GM21390 (cell line): ENCODE data around the gene FBXL2.

ENCODE experiments used
- ATAC-seq: cut with Tn5 transposase; IDR thresholded peaks from one replicate; pipeline ENCODE4 v1.9.1; 2021; ENCODE audit not compliant: unreplicated experiment

Gene FBXL2, protein sequence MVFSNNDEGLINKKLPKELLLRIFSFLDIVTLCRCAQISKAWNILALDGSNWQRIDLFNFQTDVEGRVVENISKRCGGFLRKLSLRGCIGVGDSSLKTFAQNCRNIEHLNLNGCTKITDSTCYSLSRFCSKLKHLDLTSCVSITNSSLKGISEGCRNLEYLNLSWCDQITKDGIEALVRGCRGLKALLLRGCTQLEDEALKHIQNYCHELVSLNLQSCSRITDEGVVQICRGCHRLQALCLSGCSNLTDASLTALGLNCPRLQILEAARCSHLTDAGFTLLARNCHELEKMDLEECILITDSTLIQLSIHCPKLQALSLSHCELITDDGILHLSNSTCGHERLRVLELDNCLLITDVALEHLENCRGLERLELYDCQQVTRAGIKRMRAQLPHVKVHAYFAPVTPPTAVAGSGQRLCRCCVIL

DNA sequence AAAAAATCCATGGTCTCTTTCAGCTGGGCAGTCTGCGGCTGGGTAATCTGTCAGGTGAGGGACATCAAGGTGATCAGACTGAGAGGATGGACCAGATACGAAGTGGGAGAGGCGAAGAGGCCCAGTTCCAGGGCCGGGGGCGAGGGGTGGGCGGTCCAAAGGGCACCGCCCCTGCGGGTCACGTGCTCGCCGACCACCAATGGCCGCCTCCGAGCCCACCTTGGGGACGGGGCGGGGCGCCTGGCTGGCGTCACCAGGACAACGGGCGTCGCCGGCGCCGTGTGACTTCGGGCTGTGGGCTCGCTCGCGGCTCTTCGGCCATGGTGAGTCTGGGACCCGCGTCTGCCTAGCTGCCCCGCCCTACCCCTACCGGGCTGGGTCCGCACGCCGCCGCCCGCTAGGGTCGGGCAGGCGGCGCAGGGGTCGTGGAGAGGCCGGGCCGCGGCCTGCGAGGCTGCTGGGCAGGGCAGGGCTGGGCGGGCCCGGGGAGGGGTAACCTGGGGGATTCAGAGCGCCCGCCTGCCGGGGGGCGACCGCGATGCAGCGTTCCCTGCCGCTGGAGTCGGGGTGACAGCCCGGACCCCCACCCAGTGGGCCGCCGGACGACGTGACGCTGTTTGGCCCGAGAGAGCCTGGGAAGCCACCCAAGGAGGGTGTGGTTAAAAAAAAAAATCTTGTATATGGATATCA, at the start of gene FBXL2:
TSS of gene FBXL2 (plus strand) at position 250 of the 690 bp plus-strand sequence. CDS start at position 321, 71 bp downstream.
- ATAC-seq, result peak; percentile 86

DNA sequence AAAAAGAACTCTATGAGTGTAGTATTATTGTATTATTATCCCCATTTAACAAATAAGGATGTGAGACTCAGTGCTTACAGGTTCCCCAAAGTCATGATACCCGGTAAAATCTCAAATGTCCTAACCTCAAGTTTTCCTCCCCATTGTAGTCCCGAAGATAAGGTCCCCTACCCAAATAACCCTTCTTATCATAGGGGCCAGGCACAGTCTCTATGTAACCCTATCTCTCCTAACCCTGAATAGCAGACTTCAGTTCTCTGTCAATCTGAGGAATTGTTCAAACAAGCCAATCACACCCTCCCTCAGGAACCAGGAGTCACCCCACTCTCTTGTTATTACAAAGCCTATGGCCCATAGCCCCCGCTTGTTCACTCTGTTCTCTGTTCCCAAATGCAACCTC, 48.2 kb upstream of the FBXL2 start:
- ATAC-seq, result no peak

DNA sequence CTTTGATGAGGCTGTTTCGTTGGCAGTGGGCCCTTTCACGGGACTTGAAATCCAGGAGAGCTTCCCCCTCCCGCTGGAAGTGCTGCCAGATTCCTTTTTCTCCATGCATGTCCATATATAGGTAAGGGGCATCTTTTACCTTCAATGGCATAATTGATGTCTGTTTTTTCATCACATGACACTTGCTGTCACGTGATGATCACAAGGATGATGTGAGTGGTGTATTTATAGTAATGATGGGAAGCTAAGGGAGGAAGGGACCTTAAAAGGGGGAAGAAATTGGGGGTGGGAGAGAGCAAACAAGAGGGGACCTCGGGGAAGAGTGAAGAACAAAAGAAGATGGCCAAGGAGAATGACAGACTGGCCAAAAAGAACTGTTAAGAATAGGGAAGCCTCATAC, 47.3 kb upstream of the FBXL2 start:
- ATAC-seq, result no peak

DNA sequence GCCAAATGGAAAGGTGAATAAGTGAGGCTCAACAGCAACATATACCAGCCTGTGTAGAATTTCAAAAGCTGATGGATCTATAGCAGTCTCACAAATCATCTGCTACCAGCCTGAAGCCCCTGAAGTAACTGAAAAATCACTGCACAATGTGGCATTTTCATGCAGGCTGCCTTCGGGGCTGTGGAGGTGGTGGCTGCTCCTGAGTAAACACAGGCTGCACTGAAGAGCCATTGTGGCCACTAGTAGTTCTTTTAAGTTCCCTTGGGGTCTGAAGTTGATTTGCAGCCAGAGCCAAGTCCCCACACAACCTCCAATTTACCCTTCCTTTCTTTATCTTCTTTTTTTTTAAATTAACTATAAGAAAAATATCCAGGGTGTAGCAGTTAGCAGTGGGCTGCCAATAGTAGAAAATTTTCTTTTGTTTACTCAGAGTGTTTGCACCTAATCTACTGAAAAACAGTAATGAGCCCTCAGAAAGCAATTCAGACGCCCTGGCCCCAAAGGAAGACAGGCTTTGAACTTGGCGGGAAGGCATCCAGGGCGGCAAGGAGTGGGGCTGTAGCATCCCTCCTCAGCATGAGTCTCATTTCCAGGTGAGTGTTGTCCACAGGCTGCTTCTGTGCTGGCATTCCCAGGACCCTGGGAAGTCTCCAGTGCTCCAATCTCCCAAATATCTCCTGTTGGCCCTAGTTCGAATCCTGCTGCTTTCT, 45.3 kb upstream of the FBXL2 start:
- no peak for ATAC-seq

DNA sequence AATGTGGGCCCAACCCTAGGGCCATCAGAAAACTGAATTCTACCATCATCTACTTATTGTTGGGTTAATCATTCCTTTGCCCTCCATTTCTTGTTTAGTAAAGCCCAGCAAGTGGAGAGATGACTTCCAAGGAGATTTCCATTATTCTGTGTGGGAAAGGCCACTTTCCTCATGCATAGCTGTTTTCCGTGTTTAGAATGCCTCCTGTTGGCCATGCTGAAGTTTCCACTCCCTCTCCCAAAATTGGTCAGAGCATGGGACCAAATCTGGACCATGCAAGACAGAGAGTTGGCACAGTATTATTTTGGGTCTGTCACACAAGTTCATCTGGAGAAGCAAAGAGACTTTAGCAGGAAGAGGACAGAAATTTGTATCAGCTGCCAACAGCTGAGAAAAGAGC, 43.4 kb upstream of the FBXL2 start:
- ATAC-seq, result no peak

DNA sequence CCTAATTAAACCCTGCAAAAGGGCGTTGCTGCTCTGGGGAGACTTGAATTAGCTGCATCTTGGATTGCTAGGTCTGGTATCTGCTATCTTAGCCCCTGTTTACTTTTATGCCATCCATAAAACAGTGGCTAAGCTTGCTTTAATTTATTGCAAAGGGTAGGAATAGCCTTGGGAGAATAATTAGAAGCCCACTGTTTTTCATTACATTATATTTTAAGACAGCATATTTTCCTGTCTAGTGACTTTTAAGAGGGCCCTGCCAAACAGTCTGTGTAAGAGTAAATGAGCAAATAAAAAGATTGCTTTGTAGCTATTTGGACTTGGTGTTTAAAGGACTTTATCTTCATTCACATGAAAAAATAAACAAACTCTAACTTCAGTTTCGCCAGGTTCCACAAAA, 41.2 kb upstream of the FBXL2 start:
- ATAC-seq, result no peak

DNA sequence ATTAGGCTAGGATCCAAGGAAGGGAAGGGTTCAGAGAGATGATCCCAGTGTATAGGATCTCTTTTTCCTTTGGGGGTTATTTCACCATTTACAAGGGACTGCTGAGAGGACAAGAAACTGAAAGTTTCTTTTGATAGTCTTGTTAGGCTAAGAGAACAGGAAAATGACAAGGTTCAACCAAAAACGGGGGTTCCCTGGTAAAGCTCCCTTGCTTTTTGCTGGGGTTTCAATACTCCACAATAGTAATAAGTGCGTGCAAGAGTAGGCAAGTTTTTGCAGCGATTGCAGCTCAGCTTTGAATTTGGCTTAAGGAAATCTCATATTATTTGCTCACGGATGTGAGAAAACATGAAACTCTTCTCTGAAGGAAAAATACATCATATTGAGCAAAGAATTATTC, 39.8 kb upstream of the FBXL2 start:
- ATAC-seq, result no peak

DNA sequence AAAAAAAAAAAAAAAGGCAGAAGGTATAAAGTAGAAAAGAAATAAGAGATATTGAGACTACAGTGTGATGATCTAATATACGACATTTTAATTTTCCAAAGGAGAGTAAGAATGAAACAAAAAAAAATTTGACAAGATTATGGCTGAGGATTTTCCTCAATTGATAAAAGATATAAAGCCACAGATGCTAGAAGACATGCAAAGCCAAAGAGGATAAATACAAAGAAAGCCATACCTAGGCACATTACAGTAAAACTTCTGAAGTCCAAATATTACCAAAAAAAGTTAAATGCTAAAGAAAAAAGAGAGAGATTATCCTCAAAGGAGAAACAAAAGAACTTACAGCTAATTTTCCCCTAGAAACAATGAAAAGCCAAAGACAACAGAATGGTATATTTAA, 38.3 kb upstream of the FBXL2 start:
- ATAC-seq, result no peak

DNA sequence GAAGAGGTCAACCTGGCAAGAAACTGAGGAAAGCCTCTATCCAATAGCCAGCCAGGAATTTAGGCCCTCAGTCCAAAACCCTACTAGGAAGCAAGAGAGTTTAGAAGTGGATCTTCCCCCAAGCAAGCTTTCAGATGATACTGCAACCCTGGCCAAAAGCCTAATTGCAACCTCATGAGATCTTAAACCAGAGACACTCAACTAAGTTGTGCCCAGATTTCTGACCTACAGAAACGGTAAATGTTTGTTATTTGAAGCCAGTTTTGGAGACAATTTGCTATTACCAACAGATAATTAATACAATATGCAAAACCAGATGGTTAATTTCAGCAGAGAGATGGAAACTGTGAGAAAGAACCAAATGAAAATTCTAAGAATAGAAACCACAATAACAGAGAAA, 37.0 kb upstream of the FBXL2 start:
- ATAC-seq, result no peak

DNA sequence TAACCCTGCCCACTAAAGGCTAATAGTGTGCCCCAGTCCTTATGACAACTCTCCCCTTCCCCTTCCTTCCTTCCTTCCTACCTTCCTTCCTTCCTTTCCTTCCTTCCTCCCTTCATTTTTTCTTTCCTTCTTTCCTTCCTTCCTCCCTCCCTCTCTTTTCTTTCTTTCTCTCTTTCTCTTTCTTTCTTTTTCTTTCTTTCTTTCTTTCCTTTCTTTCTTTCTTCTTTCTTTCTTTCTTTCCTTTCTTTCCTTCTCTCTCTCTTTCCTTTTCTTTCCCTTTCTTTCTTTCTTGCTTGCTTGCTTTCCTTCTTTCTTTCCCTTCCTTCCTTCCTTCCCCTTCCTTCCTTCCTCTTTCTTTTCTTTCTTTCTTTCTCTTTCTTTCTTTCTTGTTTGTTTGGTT, 30.5 kb upstream of the FBXL2 start:
- no peak for ATAC-seq

DNA sequence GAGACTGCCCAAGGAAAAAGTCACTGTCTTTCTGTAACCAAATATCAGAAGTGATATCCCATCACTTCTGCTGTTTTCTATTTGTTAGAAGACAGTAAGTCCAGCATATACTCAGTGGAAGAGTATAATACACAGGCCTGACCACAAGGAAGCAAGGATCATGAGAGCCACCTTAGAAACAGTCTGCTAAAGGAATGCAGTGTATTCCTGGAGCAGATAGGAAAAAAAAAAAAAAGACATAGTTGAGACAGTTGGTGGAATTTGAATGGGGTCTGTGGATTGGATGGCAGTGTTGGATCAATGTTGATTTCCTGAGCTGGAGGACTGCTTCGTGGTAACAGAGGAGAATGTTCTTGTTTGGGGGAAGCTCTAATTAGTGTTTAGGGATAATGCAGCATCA, 26.5 kb upstream of the FBXL2 start:
- no peak for ATAC-seq

DNA sequence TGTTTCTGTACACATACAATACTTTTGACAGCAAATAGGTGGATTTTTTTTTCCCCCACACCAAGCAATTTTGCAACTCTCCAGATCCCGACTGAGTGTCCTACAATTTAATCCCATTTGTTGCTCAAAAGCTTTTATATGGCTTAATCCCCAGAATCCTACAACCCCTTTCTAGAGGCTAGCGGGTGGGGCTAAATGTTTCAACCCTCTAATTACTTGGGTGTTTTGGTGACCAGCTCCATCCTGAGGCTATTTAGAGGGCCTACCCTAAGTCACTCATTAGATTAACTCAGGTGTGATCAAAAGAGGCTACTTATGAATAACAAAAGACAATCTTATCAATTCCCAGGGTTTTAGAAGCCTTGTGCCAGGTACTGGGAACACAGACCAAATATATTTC, 21.0 kb upstream of the FBXL2 start:
- no peak for ATAC-seq

DNA sequence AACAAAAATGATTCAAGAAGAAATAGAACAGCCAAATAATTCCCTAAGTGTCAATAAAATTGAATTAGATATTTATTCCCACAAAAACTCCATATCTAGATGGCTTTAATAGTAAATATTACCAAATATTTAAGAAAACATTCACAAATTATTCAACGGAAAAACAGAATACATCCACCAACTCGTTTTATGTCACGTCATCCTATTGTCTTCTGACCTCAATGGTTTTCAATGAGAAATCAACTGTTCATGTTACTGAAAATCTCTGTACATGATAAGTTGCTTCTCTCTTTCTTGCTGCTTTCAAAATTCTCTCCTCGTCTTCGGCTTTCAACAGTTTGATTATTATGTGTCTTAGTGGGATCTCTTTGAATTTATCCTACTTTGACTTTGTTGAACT, 17.1 kb upstream of the FBXL2 start:
- no peak for ATAC-seq

DNA sequence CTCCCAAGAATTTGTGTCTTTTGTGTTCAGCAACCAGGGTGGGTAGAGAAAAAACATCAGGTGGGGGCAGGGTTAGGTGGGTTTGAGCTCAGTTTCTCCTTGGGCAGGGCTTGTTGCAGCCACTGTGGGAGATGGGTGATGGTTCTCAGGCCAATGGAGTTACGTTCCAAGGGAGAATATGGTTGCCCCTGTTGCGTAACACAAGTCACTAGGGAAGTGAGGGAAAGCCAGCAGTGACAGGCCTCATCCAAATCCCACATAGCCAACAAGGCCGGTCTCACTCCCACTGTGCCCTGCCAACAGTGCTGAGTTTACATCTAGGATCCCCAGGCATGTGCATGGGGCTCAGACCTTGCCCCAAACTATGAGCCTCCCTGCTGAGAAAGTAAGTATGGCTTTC, 7.9 kb upstream of the FBXL2 start:
- no peak for ATAC-seq

DNA sequence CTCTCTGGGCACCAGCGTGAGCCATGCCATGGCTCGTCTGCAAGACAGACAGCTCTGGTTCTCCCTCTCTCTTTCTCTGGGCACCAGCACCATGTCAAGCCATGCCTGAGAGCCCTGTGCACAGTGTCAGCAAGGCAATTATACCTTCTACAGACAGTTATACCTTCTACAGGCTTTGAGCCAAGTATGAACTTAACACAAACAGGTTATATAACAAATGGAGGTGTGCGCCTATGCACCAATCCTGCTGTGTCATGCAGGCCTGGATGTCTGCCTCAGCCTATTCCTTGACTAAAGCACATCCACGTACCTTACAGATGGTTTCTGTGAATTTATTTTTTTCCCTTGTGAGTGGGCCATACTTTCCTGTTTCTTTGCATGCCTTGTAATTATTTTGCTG, 5.9 kb upstream of the FBXL2 start:
- ATAC-seq, result no peak

DNA sequence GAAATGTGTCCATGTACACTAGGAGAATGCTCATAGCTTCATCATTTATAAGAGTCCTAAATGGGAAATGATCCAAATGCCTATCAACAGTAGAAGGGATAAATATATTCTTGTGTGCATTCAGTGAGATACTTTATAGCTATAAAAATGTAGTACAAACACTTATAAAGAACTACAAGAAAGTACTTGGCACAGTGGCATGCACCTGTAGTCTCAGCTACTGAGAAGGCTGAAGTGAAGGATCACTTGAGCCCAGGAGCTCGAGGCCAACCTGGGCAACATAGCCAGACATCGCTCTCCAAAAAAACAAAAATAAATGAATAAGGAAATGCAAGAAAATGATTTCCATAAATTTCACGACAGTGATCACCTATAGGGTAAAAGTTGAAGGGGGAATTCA, 3.6 kb upstream of the FBXL2 start:
- ATAC-seq, result no peak

DNA sequence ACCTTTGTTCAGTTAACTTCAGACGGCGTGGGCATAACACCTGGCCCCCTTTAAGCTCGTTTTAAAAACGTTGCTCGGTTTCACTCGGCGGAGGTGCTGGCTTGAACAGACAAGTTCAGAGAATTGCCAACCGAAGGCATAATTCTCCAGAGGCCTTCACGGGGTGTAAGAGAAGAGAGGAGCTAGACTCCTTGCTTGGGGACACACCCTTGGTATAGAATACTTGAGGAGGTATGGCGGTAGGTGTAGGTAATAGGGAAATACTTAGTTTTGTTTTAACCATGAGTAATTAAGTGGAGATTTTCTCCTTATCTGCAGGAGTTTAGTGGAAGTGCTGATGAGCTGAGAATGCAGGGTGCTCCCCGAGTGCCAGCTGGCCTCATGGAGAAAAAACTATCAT, 921 bp downstream of the FBXL2 start:
- no peak for ATAC-seq

DNA sequence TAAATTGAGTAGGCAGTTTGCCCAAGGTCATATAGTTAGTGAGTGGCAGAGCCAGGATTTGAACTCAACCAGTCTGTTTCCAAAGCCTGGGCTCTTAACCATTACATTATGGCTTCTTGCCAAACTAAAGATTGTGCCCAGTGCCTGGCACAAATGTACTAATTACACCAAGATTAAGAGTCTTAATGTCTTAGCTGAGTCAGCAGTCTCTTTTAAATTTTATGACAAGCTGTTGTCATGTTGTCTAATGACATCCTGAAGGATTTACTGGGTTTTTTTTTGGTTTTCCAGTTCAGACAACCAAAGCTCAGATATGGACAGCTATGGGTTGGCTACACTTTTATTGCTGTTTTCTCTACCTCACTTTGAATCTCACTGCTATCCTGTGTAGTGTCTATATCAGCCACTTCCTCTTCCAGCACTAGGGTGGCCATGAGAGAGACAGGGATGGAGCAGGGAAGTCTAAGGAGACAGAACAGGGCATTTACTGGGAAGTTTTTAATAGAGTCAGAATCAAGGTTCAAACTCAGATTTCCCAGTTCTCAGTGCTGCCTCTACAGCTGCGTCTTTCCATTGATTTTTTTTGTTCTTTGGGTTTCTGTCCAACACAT, 10.5 kb downstream of the FBXL2 start:
- ATAC-seq, result no peak

DNA sequence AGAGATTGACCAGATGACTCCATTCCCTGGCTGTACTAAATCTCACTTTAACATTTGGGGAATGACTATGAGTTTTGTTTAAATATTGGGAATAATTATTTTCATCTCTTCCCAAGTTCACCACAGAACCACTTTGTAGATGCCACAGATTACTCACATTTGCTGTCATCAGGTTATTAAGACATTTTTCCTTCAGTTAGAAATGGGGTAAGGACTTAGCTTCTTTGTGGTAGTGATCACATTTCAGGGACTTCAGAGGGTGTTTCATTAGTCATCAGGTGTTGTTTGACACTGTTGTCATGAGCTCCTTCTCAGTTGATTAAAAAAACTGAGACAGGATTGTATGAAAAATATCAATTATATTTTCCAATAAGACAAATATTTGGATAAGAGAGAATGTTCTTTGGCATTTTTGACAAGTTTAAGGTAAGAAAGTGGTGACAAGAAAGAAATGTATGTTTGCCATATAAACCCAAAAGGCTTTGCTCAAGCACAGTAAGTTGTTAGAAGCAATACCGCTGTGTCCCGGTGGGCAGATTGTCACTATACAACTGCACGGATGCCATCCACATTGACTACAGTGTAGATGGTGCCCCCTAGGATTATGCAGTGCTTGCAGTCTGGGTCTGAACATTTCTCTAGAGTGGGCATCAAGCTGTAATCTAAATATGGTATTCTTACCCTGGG, 22.3 kb downstream of the FBXL2 start:
- no peak for ATAC-seq

DNA sequence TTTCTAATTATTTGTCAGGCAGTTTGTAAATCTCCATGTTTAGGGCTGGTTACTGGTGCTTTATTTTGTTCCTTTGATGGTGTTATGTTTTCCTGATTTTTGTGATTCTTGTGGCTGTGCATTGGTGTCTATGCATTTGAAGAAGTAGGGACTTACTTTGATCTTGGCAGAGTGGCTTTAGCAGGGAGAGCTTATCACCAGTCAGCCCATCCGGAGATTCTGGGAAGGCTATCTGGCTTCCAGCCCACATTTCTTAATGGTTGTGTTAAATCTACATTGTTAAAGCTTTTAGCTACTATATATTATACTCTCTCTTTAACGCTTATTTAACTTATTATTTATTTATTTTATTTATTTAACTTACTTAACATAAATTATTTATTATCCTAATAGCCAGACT, 35.1 kb downstream of the FBXL2 start:
- ATAC-seq, result no peak

DNA sequence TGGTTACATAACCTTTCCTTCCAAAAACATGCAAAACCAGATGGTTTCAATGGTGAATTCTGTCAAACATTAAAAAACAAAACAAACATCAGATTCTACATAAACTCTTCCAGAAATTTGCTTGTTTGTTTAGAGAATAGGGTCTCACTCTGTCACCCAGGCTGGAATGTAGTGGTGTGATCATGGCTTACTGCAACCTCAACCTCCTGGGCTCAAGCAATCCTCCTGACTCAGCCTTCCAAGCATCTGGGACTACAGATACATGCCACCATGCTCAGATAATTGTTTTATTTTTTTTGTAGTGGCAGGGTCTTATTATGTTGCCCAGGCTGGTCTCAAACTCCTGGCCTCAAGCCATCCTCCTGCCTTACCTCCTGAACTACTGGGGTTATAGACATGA, 36.1 kb downstream of the FBXL2 start:
- ATAC-seq, result no peak
